A204.1 (cell line): Measurements from ENCODE around the gene SHANK1.
"Not testable (repeated sequence)": the region's sequence is repeated elsewhere in the genome, so short reads cannot be mapped to it uniquely, and the experiment has no call there.

Experiments used
- FAIRE-seq: peaks from 2 replicates; lab custom pipeline; 2012; peaks lifted over from hg19 to GRCh38; lab: Jason Lieb, UNC

The SHANK1 gene

GRCh38 chr19:50719566-50719965 lies at the start of gene SHANK1:
TSS of gene SHANK1 (minus strand) at chr19:50719802. CDS start at chr19:50716919, 2,883 bp downstream.
- no peak for FAIRE-seq

DNA sequence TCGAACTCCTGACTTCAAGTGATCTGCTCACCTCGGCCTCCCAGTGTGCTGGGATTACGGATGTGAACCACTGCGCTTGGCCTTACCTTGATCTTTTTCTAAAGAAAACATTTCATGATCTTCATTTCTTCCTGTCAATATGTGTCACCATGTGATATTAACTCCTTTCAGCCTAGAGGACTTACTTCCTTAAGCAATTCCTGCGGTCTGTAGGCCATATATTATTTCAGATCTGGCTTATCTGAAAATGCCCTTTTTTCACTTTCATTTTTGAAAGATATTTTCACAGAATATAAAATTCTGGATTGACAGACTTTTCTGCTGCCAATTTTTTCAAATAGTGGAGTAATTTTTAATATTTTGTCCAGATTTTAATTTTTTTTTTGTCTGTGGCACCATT lies 48.7 kb upstream of the SHANK1 start:
- no peak for FAIRE-seq

GRCh38 chr19:50767263-50767662 lies 47.7 kb upstream of the SHANK1 start:
- FAIRE-seq = not testable (repeated sequence)

DNA sequence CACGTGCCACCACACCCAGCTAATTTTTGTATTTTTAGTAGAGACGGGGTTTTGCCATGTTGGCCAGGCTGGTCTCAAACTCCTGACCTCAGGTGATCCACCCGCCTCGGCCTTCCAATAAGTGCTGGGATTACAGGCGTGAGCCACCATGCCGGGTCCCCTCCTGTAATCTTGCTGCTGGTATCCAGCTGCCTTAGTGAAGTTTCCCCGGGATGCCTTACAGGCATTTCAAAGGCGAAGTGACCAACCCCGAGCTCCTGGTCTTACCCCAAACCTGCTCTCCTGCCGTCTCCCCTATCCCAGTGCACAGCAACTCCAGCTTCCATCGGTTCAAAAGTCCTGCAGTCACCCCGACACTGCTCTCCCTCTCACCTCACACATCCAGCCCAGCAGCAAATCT lies 47.1 kb upstream of the SHANK1 start:
- not testable (repeated sequence) for FAIRE-seq

DNA sequence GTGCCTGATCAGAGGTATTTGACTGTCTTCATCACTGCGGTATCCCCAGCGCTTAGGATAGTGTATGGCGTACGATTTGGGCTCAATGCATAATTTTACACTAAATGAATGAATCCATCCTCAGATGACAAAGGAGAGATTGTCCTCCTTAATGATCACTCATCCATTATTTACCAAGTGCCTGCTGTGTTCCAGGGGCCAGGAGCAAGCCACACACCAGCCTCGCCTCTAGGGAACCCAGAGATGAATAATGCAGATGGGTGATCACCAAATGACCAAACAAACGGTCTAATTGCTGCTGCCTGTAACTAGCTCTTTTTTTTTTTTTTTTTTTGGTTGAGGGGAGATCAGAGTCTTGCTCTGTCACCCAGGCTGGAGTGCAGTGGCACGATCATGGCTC lies 44.8 kb upstream of the SHANK1 start:
- no peak for FAIRE-seq

- FAIRE-seq = not testable (repeated sequence)
Measured at GRCh38 chr19:50763521-50763920, 43.9 kb upstream of the SHANK1 start.

- not testable (repeated sequence) for FAIRE-seq
Measured at GRCh38 chr19:50761501-50761900, 41.9 kb upstream of the SHANK1 start.

DNA sequence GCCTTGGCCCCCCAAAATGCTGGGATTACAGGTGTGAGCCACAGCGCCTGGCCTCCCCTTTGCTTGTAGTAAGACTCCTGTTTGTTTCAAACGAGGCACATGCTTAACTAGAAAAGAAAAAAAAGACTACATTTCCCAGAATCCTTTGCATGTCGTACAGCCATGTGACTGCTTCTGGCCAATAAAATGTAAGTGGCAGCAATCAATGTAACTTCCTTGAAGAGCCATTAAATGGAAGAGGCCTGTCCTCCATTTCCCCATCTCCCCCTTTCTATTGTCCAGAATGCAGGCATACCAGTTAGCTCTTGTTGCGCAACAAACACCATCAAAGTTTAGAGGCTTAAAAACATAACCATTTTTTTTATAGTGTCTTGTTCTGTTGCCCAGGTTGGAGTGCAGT lies 40.3 kb upstream of the SHANK1 start:
- no peak for FAIRE-seq

DNA sequence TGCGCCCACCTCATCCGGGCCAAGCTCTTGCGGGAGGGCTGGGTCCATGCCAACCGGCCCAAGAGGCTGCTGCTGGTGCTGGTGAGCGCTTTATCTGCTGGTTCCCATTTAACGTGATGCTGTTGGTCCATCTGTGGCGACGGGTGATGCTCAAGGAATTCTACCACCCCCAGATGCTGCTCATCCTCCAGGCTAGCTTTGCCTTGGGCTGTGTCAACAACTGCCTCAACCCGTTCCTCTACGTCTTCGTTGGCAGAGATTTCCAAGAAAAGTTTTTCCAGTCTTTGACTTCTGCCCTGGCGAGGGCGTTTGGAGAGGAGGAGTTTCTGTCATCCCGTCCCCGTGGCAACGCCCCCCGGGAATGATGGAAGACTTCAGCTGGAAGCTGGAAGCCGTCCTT lies 39.5 kb upstream of the SHANK1 start:
- not testable (repeated sequence) for FAIRE-seq

DNA sequence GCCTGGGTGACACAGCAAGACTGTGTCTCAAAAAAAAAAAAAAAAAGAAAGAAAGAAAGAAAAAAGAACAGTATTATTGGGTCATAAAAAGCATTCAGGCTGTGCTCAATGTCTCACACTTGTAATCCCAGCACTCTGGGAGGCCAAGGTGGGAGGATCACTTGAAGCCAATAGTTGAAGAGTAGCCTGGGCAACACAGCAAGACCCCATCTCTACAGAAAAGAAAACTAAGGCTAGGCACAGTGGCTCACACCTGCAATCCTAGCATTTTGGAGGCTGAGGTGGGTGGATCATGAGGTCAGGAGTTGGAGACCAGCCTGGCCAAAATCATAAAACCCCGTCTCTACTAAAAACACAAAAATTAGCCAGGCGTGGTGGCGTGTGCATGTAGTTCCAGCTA lies 38.0 kb upstream of the SHANK1 start:
- FAIRE-seq = not testable (repeated sequence)

DNA sequence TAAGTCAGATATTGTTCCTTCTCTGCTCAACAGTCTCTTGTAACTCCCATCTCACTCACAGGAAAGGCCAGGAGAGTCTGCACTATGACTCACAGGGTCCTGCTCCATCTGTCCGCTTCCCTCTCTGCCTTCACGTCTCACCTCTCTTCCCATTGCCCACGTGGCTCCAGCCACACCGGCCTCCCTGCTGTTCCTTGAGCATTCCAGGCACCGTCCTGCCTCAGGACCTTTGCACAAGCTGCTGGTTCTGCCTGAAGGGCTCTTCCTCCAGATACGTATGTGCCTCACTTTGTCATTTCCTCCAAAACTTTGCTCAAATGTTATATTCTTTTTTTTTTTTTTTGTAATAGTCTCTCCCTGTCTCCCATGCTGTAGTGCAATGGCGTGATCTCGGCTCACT lies 36.6 kb upstream of the SHANK1 start:
- FAIRE-seq = not testable (repeated sequence)

DNA sequence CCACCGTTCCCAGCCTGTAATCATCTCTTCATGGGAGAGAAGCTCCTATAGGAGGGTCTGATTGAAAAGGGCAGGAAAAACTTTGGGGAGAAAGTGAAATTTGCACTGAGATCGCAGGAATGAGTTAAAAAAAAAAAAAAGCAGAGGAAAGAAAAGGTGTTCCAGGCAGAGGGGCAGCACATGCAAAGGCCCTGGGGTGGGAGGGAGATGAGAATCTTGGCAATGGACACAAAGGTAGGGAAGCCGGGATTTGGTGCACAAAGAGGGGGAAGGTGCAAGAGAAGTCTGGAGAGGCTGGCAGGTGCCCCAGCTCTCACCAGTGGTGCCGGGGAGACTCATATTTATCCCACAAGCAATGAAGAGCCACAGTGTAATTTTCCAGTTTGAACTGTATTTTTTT lies 34.3 kb upstream of the SHANK1 start:
- no peak for FAIRE-seq

DNA sequence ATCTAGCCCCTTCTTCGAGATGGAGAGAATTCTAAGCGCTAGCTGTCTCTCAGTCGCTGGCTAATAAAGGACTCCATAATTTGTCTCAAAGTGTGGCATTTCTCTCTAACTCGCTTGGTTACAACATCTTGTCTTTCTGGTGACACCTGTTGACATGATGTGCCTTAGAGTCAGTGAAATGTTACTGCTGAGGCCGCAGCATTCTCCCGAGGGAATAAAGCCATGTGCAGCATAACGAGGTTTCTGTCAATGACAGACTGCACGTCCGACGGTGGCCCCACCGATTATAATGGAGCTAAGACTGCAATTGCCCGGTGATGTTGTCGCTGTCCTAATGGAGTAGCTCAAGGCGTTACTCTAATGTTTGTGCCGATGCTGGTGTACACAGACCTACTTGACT lies 30.4 kb upstream of the SHANK1 start:
- no peak for FAIRE-seq

- FAIRE-seq = no peak
Measured at GRCh38 chr19:50749490-50749889, 29.9 kb upstream of the SHANK1 start.

GRCh38 chr19:50747141-50747540 lies 27.5 kb upstream of the SHANK1 start:
- FAIRE-seq = not testable (repeated sequence)

DNA sequence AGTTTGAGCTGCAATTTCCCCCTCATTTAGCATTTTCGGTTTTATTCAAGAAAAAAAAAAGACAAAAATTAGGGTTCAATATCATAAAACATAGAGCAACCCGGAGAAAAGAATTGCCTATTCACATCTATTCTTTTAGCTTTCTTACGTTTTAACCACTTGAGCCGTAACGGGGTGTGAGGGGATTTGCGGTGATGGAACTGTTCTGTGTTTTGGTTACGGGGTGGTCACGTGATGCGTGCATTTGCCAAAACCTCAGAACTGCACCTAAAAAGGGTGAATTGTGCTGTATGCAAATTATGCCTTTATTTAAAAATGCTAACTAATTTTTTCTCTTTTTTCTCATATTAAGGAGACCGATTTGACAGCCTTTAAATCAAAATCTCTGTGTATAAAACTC lies 25.6 kb upstream of the SHANK1 start:
- FAIRE-seq = no peak

GRCh38 chr19:50743537-50743936 lies 23.9 kb upstream of the SHANK1 start:
- FAIRE-seq = no peak

- no peak for FAIRE-seq
Measured at GRCh38 chr19:50741179-50741933, 21.8 kb upstream of the SHANK1 start.

- no peak for FAIRE-seq
Measured at GRCh38 chr19:50739914-50740426, 20.4 kb upstream of the SHANK1 start.

GRCh38 chr19:50739132-50739913 lies 19.7 kb upstream of the SHANK1 start:
- FAIRE-seq = no peak

- FAIRE-seq = no peak
Measured at GRCh38 chr19:50736338-50736737, 16.7 kb upstream of the SHANK1 start.

GRCh38 chr19:50735869-50736268 lies 16.3 kb upstream of the SHANK1 start:
- FAIRE-seq = no peak

GRCh38 chr19:50729894-50730293 lies 10.3 kb upstream of the SHANK1 start:
- no peak for FAIRE-seq
